HepG2 (cell line): ENCODE data around the gene CTIF. TPM values are rescaled to one million over a fixed set of nuclear protein-coding genes. Genes with fewer than 3 reads are reported as not detected.

Experiments used
- ATAC-seq: fragments of 200-7000 bp; cut with Tn5 transposase; 3 replicates; pipeline ENCODE4 v1.9.1; 2020; ENCODE audit warnings: mild to moderate bottlenecking, moderate library complexity
- BruUV-seq: library from RNA; stranded (reverse); fragments of 400-500 nt; replicated peaks from 2 replicates; lab custom pipeline; 2021; lab: Mats Ljungman, UMichigan
- CTCF ChIA-PET: fragments of 300-600 bp; formaldehyde crosslinking; extraction: SDS; loops from one replicate; lab custom pipeline; 2021; ENCODE audit warnings: low total read pairs, inconsistent platforms, low intra/inter-chr PET ratio; lab: Yijun Ruan, JAX
- POLR2A ChIA-PET: fragments of 350-600 bp; sonication (Branson Sonifier 250); formaldehyde crosslinking; loops from one replicate; lab custom pipeline; 2020; ENCODE audit warnings: antibody characterized with exemption, inconsistent platforms; lab: Yijun Ruan, JAX
- DNase-seq: peaks from one replicate; pipeline ENCODE4 v3.0.0-alpha.2; 2015; ENCODE audit warnings: low spot score
- FAIRE-seq: peaks from 3 replicates; lab custom pipeline; 2011; peaks lifted over from hg19 to GRCh38; lab: Jason Lieb, UNC
- H2AFZ ChIP-seq: one replicate; pipeline ENCODE4 v1.6.1; 2011; ENCODE audit warnings: low read length, inconsistent platforms
- H3K27ac ChIP-seq: fragments of 300-600 bp; 3 replicates; pipeline ENCODE4 v1.8.0; 2011; ENCODE audit warnings: mixed run types, mild to moderate bottlenecking, mixed read lengths, low read length, inconsistent platforms; ENCODE audit not compliant: insufficient read depth; ENCODE audit errors: extremely low read length
- H3K27me3 ChIP-seq, 2 experiments: fragments of 200-600 bp in 1 of 2; 2 replicates in 1 of 2; 3 replicates in 1 of 2; pipeline versions ENCODE4 v1.6.0 to v1.8.0; 2011; ENCODE audit warnings: low read length in 2 of 2, mild to moderate bottlenecking in 2 of 2, moderate library complexity in 2 of 2, inconsistent platforms in 1 of 2; ENCODE audit not compliant: insufficient read depth in 2 of 2, control insufficient read depth in 1 of 2
- H3K36me3 ChIP-seq, 2 experiments: fragments of 200-600 bp in 1 of 2; replicated peaks in 1 of 2; 2 replicates in 1 of 2; 3 replicates in 1 of 2; pipeline versions ENCODE4 v1.5.1 to v1.8.0; 2011; ENCODE audit warnings: low read length in 2 of 2, inconsistent platforms in 1 of 2; ENCODE audit not compliant: insufficient read depth in 2 of 2, control insufficient read depth in 1 of 2
- H3K4me1 ChIP-seq: 2 replicates; pipeline ENCODE4 v1.5.1; 2012; ENCODE audit warnings: low read length, inconsistent platforms; ENCODE audit not compliant: insufficient read depth
- H3K4me2 ChIP-seq: 2 replicates; pipeline ENCODE4 v1.6.0; 2011; ENCODE audit warnings: low read depth, low read length, inconsistent platforms
- H3K4me3 ChIP-seq, 3 experiments: fragments of 200-600 bp in 1 of 3; sonication (generic), shearing (Covaris generic) in 1 of 3; replicated peaks in 1 of 3; 2 replicates each; pipeline ENCODE4 v1.5.1; 2011 to 2016; ENCODE audit warnings: low read length in 3 of 3, inconsistent platforms in 2 of 3, low read depth in 2 of 3, mild to moderate bottlenecking in 2 of 3, control low read depth in 1 of 3, mixed read lengths in 1 of 3; ENCODE audit not compliant: insufficient read depth in 1 of 3
- H3K79me2 ChIP-seq: one replicate; pipeline ENCODE4 v1.6.1; 2011; ENCODE audit warnings: low read length, inconsistent platforms; ENCODE audit not compliant: insufficient read depth
- H3K9ac ChIP-seq: 2 replicates; pipeline ENCODE4 v1.6.0; 2011; ENCODE audit warnings: mild to moderate bottlenecking, low read depth, low read length, inconsistent platforms; ENCODE audit not compliant: insufficient read depth
- H3K9me3 ChIP-seq: 2 replicates; pipeline ENCODE4 v1.5.1; 2012; ENCODE audit warnings: mild to moderate bottlenecking, low read length
- H4K20me1 ChIP-seq: 2 replicates; pipeline ENCODE4 v1.6.0; 2011; ENCODE audit warnings: inconsistent platforms, mild to moderate bottlenecking, low read length, moderate library complexity; ENCODE audit not compliant: insufficient read depth
- FOXP1 ChIP-seq, 2 experiments: fragments of 450-650 bp in 1 of 2; IDR thresholded peaks; 2 replicates each; pipeline ENCODE4 v1.6.1; 2017 to 2018; ENCODE audit warnings: antibody characterized with exemption in 1 of 2
- HCFC1 ChIP-seq: fragments of 150-350 bp; IDR thresholded peaks from 2 replicates; pipeline ENCODE4 v1.6.1; 2014; ENCODE audit warnings: low read depth, low read length
- TBL1XR1 ChIP-seq: fragments of 150-350 bp; IDR thresholded peaks from 2 replicates; pipeline ENCODE4 v1.6.1; 2014; ENCODE audit warnings: borderline replicate concordance, low read length; ENCODE audit not compliant: partially characterized antibody
- ZFP41 ChIP-seq: sonication (generic); formaldehyde crosslinking; IDR thresholded peaks from 2 replicates; pipeline ENCODE4 v1.4.0; 2020; ENCODE audit warnings: mild to moderate bottlenecking, missing genetic modification reagents, borderline replicate concordance
- WGBS: methylation state at CpG from one replicate; pipeline ENCODE4 v1.1.6; 2017; ENCODE audit warnings: low lambda C conversion rate; 5-methylcytosine and 5-hydroxymethylcytosine counted together
- in situ Hi-C: cut with HindIII; loops from 2 replicates; pipeline ENCODE4 v1.10.0; 2017; ENCODE audit warnings: low pct_unique_long_range_greater_than_20kb; ENCODE audit not compliant: extremely low pct_ligation_motif_present
- intact Hi-C: fragments of 100-400 bp; cut with micrococcal nuclease; formaldehyde crosslinking; loops from one replicate; pipeline ENCODE4 v1.10.0; 2022; ENCODE audit not compliant: unreplicated experiment
- polyA plus RNA-seq, 8 experiments: library from polyadenylated mRNA; depleted of rRNA in 3 of 8; stranded (reverse) in 7 of 8; unstranded in 1 of 8; fragments of >200 nt; fragmentation: Illumina TruSeq in 4 of 8; extraction: Trizol in 4 of 8; gene quantifications; 2 replicates each; pipeline versions ENCODE4 v1.2.1 to v1.2.3, GENCODE V29; 2011 to 2016; ENCODE audit warnings: low read depth in 4 of 8, missing spikeins in 1 of 8, mixed read lengths in 1 of 8; ENCODE audit not compliant: insufficient read depth in 1 of 8
- total RNA-seq, 5 experiments: library from RNA; depleted of rRNA; stranded (reverse); fragments of >200 nt; fragmentation: Illumina TruSeq; extraction: Trizol; gene quantifications; 2 replicates each; pipeline ENCODE4 v1.2.3, GENCODE V29; 2016; ENCODE audit warnings: low read depth in 1 of 5
- TF ChIP-seq, protein P1 (sequence below): IDR thresholded peaks from 2 replicates; pipeline ENCODE4 v1.6.1; 2018; ENCODE audit warnings: missing genetic modification reagents
- TF ChIP-seq, protein P2 (sequence below): IDR thresholded peaks from 2 replicates; pipeline ENCODE4 v1.6.1; 2016; ENCODE audit warnings: low read depth, borderline replicate concordance
- TF ChIP-seq, protein P3 (sequence below): sonication (generic); formaldehyde crosslinking; IDR thresholded peaks from 2 replicates; pipeline ENCODE4 v1.4.0; 2020; ENCODE audit warnings: mild to moderate bottlenecking, missing genetic modification reagents

CTIF gene
- total and polyA plus RNA-seq, 2 of the 13 experiments (the other 11 are each of a cell fraction or from before 2014, with no cell fraction given) = 18.2 to 28.0 TPM

DNA sequence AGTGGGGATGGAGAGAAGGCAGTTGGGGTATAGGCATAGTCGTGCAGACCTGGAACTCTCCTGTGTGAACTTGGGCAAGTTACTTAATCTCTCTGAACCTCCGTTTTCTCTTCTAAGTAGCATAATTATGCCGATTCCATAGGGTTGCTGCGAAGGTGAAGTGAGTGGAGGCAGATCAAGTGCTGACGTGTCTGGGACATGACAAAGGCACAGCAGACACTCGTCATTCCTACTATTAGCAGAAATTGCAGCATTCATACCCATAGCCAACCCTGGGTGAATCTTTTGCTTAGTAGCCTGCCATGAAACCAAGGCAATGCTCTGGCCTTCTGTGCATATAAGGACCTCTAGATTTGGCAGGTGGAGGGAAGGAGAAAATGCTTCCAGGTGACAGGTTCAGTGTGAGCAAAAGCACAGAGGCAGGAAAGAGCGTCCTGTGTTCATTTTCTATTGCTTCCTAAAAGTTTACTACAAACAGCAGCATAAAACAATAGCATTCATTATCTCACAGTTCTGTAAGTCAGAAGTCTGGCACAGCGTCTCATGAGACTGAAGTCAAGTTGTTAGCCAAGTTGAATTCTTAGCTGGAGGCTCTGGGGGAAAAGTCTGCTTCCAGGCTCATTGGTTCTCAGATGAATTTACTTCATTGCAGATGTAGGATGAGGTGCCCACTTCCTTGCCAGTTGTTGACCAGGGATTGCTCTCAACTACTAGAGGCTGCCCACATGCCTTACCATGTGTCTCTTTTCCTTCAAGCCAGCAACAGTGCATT is 77.8 kb downstream of the CTIF start:
- no TSS peak for BruUV-seq
- DNase-seq (no peak), FAIRE-seq (no peak), ATAC-seq (no peak)
- 97% methylated on average over 8 of the region's 8 CpGs for WGBS
- ChIA-PET POLR2A (no interaction called here), CTCF (no interaction called here)
- Histone ChIP-seq H3K36me3 (peaks cover 5 to 29% of the 10 kb centered on the region in 2 experiments; a peak in 4 of 5 replicates), H3K4me1 (peaks cover 11% of the 10 kb centered on the region), H3K9ac (no peak overlapping the region), H3K27ac (no peak overlapping the region), H3K4me3 (no peak overlapping the region), H3K79me2 (peaks cover 4% of the 10 kb centered on the region), H4K20me1 (no peaks in the 10 kb centered on the region; the same call in none of the 2 replicates), H3K4me2 (no peak overlapping the region), H3K9me3 (no peaks in the 10 kb centered on the region), H3K27me3 (no peaks in the 10 kb centered on the region), H2AFZ (no peak overlapping the region)
- intact Hi-C loops = no loop called here
- TF ChIP-seq, protein P1, sequence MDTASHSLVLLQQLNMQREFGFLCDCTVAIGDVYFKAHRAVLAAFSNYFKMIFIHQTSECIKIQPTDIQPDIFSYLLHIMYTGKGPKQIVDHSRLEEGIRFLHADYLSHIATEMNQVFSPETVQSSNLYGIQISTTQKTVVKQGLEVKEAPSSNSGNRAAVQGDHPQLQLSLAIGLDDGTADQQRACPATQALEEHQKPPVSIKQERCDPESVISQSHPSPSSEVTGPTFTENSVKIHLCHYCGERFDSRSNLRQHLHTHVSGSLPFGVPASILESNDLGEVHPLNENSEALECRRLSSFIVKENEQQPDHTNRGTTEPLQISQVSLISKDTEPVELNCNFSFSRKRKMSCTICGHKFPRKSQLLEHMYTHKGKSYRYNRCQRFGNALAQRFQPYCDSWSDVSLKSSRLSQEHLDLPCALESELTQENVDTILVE (CRISPR knock-in tag) = no peak
- TF ChIP-seq TBL1XR1 (no peak), HCFC1 (no peak), ZFP41 (no peak), FOXP1 (IDR thresholded peaks at IDR 0.05) (no peak), FOXP1 (CRISPR knock-in tag; IDR thresholded peaks at IDR 0.05) (no peak)
- TF ChIP-seq, protein P2, sequence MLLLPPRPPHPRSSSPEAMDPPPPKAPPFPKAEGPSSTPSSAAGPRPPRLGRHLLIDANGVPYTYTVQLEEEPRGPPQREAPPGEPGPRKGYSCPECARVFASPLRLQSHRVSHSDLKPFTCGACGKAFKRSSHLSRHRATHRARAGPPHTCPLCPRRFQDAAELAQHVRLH (CRISPR knock-in tag) = no peak
- TF ChIP-seq, protein P3, sequence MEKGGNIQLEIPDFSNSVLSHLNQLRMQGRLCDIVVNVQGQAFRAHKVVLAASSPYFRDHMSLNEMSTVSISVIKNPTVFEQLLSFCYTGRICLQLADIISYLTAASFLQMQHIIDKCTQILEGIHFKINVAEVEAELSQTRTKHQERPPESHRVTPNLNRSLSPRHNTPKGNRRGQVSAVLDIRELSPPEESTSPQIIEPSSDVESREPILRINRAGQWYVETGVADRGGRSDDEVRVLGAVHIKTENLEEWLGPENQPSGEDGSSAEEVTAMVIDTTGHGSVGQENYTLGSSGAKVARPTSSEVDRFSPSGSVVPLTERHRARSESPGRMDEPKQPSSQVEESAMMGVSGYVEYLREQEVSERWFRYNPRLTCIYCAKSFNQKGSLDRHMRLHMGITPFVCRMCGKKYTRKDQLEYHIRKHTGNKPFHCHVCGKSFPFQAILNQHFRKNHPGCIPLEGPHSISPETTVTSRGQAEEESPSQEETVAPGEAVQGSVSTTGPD = no peak
- in situ Hi-C loops = no loop called here
